ENCODE results near the gene CHCHD4.
A peak's percentile ranks its signal among the peaks of the same experiment; 100 is the strongest.

CHCHD4 gene

GRCh38 chr3:14148041-14148985 is 23.6 kb upstream of the CHCHD4 start:
- no peak for DNase-seq

- DNase-seq, result no peak
Measured at GRCh38 chr3:14147617-14148016, 22.9 kb upstream of the CHCHD4 start.

GRCh38 chr3:14147066-14147435 is 22.4 kb upstream of the CHCHD4 start:
- no peak for DNase-seq

- DNase-seq, result no peak
Measured at GRCh38 chr3:14146381-14147065, 21.9 kb upstream of the CHCHD4 start.

- no peak for DNase-seq
Measured at GRCh38 chr3:14145670-14146380, 21.2 kb upstream of the CHCHD4 start.

GRCh38 chr3:14145236-14145635 is 20.6 kb upstream of the CHCHD4 start:
- no peak for DNase-seq

GRCh38 chr3:14144423-14145075 is 19.9 kb upstream of the CHCHD4 start:
- DNase-seq, result peak; percentile 47

GRCh38 chr3:14143271-14144225 is 18.9 kb upstream of the CHCHD4 start:
- no peak for DNase-seq

GRCh38 chr3:14142567-14143270 is 18.0 kb upstream of the CHCHD4 start:
- peak; percentile 24 for DNase-seq

GRCh38 chr3:14141602-14142341 is 17.1 kb upstream of the CHCHD4 start:
- no peak for DNase-seq

- DNase-seq, result no peak
Measured at GRCh38 chr3:14141144-14141543, 16.5 kb upstream of the CHCHD4 start.

- DNase-seq, result no peak
Measured at GRCh38 chr3:14140668-14141067, 16.0 kb upstream of the CHCHD4 start.

- DNase-seq, result no peak
Measured at GRCh38 chr3:14139771-14140170, 15.1 kb upstream of the CHCHD4 start.

- DNase-seq, result no peak
Measured at GRCh38 chr3:14138878-14139655, 14.4 kb upstream of the CHCHD4 start.

GRCh38 chr3:14138109-14138877 is 13.6 kb upstream of the CHCHD4 start:
- DNase-seq, result no peak

GRCh38 chr3:14137445-14137844 is 12.8 kb upstream of the CHCHD4 start:
- no peak for DNase-seq

- DNase-seq, result no peak
Measured at GRCh38 chr3:14137004-14137403, 12.3 kb upstream of the CHCHD4 start.

- no peak for DNase-seq
Measured at GRCh38 chr3:14135581-14135980, 10.9 kb upstream of the CHCHD4 start.

- DNase-seq, result no peak
Measured at GRCh38 chr3:14134291-14134690, 9.6 kb upstream of the CHCHD4 start.

Data from activated T-cell treated with anti-CD3 and anti-CD28 coated beads for 4 hours (primary cell).